ENCODE measurements around the gene OPCML. TPM values are rescaled to one million over a fixed set of nuclear protein-coding genes. Genes with fewer than 3 reads are reported as not detected.

Gene OPCML
- total RNA-seq, 1 donor: not detected

DNA sequence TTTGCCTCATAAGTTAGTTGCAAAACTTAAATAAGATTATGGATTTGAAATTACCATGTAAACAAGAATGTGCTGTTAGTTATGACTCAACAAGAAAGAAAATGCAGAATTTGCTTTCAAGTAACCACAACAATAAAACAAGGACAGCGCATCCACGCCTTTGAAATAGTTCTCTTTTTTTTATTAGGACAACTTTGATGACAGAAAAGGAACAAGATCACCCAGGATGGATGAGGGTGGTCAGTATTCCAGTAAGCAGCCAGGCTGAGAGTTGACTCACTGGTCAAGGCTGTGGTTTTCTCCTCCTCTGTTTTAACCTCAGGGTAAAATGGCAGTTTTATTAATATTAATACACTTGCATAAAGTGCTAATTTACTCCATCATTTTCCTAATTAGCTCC lies 544.4 kb downstream of the OPCML start:
- H3K4me3 ChIP-seq (ENCODE audit: low read depth, low read length): no peak overlapping the region
- DNase-seq (ENCODE audit: low read depth): no peak
- TF ChIP-seq, protein P1, sequence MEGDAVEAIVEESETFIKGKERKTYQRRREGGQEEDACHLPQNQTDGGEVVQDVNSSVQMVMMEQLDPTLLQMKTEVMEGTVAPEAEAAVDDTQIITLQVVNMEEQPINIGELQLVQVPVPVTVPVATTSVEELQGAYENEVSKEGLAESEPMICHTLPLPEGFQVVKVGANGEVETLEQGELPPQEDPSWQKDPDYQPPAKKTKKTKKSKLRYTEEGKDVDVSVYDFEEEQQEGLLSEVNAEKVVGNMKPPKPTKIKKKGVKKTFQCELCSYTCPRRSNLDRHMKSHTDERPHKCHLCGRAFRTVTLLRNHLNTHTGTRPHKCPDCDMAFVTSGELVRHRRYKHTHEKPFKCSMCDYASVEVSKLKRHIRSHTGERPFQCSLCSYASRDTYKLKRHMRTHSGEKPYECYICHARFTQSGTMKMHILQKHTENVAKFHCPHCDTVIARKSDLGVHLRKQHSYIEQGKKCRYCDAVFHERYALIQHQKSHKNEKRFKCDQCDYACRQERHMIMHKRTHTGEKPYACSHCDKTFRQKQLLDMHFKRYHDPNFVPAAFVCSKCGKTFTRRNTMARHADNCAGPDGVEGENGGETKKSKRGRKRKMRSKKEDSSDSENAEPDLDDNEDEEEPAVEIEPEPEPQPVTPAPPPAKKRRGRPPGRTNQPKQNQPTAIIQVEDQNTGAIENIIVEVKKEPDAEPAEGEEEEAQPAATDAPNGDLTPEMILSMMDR (IDR thresholded peaks at IDR 0.05; ENCODE audit: insufficient read depth, low read depth, low read length): no peak

DNA sequence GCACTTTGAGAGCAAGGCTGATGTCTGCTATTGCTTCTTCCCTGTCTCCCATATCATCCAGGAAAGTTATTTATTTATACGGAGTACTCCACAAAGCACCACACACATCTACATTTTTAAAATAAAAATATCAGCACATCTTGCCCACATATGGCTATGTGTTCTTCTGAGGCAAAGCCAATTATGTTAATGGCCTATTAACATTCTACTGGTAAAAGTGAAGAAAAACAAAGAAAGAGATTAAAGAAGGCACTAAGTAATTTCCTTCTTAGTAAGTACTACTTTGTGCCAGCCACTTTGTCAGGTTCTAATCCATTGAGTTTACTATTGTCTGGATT lies 548.7 kb downstream of the OPCML start:
- TF ChIP-seq, protein P1 (IDR thresholded peaks at IDR 0.05; ENCODE audit: insufficient read depth, low read depth, low read length): no peak

DNA sequence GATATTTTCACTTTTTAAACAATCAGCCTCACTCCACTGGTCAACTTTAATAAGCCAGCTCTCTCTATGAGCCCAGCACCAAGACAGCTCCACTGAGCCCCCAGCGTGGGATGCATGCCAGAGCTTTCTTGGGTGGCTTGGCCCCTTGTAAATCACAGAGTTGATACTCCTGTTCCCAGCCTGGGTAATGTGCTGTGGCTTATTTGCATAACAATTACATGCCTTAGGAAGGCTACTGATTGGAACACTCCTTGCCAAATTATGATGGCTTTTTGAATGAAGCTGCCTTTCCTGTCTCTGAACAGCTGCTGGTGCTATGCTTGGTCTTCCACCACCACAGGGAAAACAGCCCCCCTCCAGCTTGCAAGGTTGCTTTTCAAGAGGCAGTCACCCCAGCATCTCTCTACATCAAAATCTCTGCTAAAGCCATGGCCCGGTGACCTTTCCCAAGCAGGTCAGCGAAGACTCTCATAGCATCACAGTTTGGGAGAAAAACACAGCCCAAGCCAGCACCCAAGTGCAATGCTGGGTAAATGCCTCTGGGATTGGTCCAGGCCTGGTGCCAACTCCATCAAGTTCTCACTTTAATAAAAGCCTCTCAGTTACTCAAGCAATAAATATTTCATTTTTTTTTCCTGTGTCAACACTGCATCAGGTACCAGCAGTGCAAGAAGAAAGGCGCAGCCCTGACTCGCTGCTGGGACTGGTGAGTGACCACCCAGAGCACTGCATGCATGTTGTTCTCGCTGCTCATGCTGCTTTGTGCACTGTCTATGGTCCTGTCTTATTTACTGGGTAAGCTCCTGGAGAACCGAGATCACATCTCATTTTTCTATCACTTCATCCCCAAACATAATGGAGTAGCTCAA lies 549.3 kb downstream of the OPCML start:
- TF ChIP-seq, protein P1 (IDR thresholded peaks at IDR 0.05; ENCODE audit: insufficient read depth, low read depth, low read length): no peak
- DNase-seq (ENCODE audit: low read depth): no peak

More for the DNA sequence above, 548.7 kb downstream of the OPCML start:
- H3K4me3 ChIP-seq (ENCODE audit: low read depth, low read length): no peak overlapping the region
- DNase-seq (ENCODE audit: low read depth): no peak

DNA sequence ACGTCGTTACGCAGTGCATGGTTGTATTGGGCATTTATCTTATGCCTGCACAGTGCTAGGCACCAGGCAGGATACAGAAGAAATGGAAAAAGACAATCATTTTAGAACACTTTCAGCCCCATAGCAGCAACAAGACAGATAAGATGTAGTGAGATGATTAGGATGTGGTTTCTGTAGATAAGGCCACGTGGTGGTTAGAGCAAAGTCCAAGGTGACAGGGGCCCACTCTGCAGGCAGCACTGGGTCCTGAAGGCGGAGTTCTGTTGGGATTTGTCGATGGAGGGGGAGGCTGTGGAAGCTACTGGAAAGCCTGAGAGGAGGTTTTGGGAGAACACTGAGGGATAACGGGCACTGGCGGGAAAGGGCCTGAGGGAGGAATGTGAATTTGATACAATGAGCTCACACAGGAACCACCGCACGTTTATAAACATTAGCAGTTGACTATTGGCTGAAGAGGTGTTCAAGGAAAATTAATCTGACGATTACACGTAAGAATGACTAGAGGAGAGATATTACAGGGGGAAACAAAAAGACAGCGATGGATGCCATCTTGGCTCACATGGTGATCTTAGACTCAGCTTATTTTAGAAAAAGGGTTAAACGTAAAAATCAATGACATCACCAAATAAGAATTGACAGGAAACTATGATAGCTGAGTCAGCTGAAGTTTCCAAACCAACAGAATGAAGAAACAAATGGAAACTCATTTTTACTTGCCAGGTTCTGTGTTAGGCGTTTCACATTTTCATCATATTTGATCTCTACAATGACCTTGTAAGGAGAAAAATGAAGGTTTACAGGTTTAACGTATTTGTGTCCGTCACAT lies 551.0 kb downstream of the OPCML start:
- no peak overlapping the region for H3K4me3 ChIP-seq (ENCODE audit: low read depth, low read length)
- TF ChIP-seq, protein P1 (IDR thresholded peaks at IDR 0.05; ENCODE audit: insufficient read depth, low read depth, low read length): no peak
- DNase-seq (ENCODE audit: low read depth): no peak

More for the DNA sequence above, 549.3 kb downstream of the OPCML start:
- no peak overlapping the region for H3K4me3 ChIP-seq (ENCODE audit: low read depth, low read length)

DNA sequence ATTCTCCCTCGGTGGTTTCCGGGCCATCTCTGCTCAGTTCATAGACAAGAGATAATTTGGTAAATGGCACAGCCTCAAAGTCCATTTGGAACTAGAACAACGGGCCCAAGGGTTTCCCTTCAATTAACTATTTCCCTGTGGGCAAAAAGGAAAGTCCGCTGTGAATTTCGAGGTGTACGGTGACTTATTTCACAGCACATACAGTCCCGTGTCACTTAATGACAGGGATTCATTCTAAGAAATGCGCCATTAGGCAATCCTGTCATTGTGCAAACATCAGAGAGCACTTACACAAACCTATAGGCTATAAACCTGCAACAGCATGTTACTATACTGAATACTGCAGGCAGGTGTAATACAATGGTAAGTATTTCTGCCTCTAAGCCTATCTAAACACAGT lies 551.6 kb downstream of the OPCML start:
- H3K4me3 ChIP-seq (ENCODE audit: low read depth, low read length): no peak overlapping the region
- TF ChIP-seq, protein P1 (IDR thresholded peaks at IDR 0.05; ENCODE audit: insufficient read depth, low read depth, low read length): no peak
- DNase-seq (ENCODE audit: low read depth): no peak

DNA sequence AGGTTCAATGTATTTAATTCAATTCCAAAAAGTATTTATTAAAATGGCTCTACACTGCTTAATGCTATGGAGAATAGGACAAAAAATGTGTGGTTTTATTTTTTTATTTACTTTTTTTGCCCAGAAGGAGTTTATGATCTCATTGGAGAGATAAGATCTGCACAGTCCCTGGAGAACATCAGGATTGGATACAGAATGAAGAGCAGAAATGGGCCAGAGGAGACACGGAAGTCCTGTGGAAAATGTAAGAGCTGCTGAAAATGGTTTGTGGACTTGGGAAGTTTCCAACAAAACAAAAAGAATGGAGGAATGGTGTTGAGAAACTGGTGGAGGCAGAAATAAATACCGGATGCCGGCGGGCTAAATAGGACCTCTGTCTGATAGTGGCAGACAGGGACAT lies 554.6 kb downstream of the OPCML start:
- H3K4me3 ChIP-seq (ENCODE audit: low read depth, low read length): no peak overlapping the region
- TF ChIP-seq, protein P1 (IDR thresholded peaks at IDR 0.05; ENCODE audit: insufficient read depth, low read depth, low read length): no peak
- DNase-seq (ENCODE audit: low read depth): no peak
